Measurements from ENCODE around the gene IMMP2L.
"Not testable (repeated sequence)": the region's sequence is repeated elsewhere in the genome, so short reads cannot be mapped to it uniquely, and the experiment has no call there.

The IMMP2L gene

DNA sequence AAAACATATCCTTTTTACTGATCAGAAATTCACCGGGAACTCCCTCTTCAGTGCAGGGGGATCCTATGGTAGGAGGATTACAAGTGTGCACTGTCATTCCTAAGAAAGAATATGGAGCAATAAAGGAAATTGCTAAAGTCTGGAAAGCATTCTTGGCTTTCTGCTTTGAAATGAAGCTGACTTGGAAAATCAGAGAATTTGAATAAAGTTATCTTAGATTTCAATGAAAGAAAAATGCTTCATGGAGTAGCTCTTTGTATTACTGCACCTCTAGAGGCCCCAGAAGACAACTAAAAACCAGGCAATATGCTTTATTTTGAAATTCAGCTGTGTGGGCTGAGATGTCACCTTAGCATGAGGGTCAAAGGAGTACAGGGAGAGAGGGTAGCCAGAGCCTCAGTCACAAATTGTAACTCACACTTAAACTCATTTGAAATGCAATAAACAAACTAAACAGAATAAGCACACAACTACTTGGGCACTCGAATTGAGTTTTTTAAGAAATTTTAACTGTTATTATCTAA, 102.5 kb downstream of the IMMP2L start:
- DNase-seq (ENCODE audit: low spot score): no peak

DNA sequence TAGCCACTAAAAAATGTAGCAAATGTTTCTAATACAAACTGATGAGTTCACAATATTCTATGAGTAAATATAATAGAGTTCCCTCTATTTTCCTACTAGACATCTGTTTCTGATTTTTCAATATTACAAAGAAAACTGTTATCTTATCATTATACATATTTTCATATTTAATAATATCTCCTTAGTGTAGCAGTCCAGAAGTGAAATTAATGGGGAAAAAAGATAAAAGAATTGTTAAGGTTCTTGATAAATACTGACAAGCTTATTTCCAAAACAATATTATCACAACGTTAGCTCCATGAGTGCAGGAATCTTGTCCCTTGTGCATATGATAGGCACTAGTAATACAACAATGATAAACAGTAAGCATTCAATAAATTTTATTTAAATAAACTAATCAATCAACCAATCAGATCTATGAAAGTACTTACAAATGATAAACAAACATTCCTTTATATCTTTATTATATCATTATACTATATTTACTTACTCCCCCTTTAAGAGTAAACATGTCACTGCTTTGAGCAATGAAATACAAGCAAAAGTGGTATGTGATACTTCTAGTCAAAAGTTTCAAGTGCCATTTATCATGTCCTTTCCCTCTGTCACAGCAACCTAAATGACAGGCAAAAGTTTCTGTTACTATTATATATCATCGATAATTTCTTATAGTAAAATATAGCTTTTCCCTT, 103.1 kb downstream of the IMMP2L start:
- no peak for DNase-seq (ENCODE audit: low spot score)

DNA sequence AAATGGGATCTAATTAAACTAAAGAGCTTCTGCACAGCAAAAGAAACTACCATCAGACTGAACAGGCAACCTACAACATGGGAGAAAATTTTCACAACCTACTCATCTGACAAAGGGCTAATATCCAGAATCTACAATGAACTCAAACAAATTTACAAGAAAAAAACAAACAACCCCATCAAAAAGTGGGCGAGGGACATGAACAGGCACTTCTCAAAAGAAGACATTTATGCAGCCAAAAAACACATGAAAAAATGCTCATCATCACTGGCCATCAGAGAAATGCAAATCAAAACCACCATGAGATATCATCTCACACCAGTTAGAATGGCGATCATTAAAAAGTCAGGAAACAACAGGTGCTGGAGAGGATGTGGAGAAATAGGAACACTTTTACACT, 111.6 kb downstream of the IMMP2L start:
- DNase-seq (ENCODE audit: low spot score): not testable (repeated sequence)

DNA sequence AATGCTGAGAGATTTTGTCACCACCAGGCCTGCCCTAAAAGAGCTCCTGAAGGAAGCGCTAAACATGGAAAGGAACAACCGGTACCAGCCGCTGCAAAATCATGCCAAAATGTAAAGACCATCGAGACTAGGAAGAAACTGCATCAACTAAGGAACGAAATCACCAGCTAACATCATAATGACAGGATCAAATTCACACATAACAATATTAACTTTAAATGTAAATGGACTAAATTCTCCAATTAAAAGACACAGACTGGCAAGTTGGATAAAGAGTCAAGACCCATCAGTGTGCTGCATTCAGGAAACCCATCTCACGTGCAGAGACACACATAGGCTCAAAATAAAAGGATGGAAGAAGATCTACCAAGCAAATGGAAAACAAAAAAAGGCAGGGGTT, 114.8 kb downstream of the IMMP2L start:
- not testable (repeated sequence) for DNase-seq (ENCODE audit: low spot score)

DNA sequence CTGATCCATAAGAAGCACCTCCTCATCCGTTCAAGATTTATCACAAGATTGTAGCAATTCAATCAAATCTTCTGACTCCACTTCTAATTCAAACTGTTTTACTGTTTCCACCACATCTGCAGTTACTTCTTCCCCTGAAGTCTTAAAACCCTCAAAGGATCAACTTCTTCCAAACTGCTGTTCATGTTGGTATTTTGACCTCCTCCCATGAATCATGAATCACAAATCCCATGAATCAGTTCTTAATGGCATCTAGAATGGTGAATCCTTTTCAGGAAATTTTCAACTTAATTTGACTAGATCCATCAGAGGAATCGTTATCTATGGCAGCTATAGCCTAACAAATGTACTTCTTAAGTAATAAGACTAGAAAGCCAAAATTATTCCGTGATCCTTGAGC, 122.3 kb downstream of the IMMP2L start:
- DNase-seq (ENCODE audit: low spot score): no peak

DNA sequence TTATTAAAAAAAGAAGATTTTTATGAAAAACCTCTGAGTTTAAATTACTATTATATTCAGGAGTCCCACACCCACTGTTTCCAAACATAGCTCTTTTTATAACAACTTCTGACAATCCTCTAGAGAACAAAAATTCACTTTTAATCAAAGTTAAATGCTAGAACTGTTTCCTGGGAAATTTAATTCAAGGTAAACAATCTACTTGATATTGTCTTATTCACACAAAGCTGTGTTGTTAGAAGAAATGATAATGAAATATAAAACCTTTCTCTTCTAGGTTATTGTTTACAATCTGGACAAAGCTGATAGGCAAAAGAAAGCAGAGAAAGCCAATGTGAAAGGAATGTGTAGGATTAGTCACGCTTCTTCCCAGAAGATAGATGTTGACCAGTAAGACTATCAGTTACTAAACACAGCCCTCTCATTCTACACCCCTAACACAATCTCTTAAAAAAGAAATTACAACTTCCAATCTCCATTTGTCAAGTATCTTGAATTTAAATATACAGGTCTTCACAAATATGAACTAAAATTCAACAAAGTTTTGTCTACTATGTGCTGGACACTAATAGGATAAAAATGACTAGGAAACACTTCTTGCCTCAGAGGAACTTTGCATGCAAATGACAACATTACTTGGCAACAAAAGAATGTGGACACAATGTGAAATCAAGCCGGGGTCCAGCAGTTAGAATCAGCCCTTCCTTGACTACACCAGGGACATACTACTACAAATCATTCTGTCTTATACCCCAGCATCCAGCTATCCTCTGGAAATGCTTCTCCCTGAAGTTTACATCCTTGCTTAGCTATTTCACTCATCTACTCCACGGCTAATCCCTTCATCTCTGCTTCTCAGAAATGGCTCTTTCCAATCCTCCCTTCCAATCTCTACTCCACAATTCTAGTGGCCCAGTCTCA, 123.7 kb downstream of the IMMP2L start:
- DNase-seq (ENCODE audit: low spot score): no peak

DNA sequence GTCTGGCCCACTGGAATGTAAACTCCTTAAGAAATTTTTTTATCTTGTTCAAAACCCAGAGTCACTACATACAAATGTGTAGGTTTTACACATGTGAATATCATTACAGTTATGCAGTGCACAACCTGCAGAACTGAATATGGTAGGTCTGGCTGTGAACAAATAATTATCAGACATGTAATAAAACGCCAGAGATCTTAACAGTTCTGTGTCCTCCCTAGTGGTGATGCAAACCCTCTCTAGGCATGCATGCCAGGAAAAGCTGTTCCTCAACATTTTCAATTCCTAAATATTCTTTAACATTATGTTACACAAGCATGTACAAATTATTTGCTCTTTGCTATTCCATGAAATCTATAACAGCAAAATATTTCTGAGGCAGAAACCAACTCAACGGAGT, 124.6 kb downstream of the IMMP2L start:
- no peak for DNase-seq (ENCODE audit: low spot score)

DNA sequence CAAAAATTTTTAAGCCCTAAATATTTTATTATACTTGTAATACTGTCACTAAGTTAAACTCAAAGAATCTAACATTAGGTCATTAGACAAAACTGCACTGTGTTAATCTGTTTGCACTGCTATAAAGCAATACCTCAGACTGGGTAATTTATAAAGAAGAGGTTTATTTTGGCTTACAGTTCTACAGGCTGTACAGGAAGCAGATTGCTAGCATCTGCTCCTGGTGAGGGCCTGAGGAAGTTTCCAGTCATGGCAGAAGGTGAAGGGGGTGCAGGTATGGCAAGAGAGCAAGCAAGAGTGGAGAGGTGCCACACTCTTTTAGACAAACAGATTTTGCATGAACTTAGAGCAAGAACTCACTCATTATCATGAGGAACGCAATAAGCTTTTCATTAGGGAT, 125.7 kb downstream of the IMMP2L start:
- DNase-seq (ENCODE audit: low spot score): no peak

DNA sequence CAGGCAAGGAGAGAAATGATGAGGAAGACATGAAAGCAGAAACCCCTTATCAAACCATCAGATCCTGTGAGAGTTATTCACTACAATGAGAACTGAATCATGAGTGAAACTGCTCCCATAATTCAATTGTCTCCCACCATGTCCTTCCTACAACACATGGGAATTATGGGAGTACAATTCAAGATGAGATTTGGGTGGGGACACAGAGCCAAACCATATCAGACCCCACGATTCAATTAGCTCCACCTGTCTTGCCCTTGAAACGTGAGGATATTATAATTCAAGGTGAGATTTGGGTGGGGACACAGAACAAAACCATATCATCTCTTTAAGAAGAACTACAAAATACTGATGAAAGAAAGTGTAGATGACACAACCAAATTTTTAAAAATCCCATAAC, 128.9 kb downstream of the IMMP2L start:
- DNase-seq (ENCODE audit: low spot score): no peak

DNA sequence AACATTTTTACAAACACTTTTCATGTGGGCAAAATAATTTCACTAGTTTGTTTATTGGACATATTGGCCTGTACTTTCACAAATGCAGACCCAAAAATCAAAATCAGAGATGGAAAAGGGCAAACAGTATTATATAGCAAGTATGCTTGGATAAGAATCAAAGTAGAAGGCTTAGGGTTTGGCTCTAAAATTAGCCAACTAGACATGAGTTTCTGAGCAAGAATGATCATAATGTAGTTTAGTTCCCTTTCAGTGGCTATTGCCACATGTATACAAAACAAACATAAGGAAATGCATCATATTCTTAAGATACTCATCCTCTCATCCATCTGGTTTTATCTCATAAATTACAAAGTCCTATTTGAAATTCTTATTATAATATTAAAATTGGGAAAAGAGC, 132.5 kb downstream of the IMMP2L start:
- DNase-seq (ENCODE audit: low spot score): no peak

DNA sequence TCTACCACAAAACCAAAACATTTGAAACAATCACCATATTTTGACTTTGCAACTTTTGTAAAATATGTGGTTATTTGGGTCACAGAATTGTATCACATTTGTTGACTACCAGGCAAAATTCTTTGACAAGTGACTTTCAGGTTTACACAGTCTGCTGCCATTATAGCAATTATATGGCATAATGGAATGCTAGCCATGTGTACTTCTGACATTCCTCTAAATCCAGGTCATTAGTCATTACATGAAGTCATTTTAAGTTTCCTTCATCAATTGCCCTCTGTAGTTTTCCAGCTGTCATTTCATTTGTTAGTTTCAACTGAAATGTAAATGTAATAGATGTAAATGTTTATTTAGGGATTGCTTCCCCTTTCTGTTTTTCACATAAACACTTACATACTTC, 137.5 kb downstream of the IMMP2L start:
- DNase-seq (ENCODE audit: low spot score): peak; percentile 13

DNA sequence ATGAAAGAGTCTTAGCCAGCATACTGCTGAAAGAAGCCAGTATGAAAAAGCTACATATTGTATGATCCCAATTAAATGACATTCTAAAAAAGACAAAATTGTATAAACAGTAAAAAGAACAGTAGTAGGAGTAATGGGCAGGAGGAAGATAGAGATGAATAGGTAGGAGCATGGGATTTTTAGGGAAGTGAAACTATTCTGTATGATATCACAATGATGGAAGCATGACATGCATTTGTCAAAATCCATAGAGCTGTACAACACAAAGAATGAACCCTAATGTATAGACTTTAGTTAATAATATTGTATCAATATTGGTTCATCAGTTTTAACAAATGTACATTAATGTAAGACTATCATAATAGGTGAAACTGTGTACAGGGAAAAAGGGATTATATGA, 147.9 kb downstream of the IMMP2L start:
- no peak for DNase-seq (ENCODE audit: low spot score)

DNA sequence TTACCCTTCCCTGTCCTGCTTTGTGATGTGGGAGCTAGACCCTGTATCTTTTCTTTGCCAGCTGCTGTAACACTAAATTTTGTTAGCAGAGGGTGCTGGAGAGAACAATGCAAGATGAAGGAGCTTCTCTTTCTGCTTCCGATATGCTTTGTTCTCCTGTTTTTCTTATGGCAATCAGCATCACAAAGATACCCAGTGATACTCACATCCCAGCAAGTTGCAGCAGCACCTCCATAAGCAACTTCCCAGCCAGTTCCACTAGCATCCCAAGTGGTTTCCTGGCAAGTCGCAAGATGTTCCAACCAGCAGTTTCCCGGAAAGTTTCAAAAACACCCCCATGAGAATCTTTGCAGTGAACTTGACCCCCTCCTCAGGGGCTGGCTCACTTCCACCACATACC, 148.6 kb downstream of the IMMP2L start:
- no peak for DNase-seq (ENCODE audit: low spot score)

DNA sequence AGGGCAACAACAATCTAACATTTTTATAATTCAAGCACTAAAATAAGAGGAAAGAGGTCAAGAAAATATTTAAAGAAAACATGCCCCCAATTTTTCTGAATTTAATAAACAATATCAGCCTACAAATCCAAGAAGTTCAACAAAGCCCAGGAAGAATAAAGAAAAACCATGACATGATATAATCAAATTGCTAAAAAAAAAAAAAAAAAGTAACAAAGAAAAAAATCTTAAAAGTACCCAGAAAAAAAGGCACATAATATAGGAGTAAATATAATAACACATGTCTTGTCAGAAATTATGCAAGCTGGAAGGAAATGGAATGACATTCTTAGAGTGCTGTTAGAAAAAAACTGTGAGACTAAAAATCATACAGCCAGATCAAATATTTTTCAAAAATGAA, 151.4 kb downstream of the IMMP2L start:
- no peak for DNase-seq (ENCODE audit: low spot score)

DNA sequence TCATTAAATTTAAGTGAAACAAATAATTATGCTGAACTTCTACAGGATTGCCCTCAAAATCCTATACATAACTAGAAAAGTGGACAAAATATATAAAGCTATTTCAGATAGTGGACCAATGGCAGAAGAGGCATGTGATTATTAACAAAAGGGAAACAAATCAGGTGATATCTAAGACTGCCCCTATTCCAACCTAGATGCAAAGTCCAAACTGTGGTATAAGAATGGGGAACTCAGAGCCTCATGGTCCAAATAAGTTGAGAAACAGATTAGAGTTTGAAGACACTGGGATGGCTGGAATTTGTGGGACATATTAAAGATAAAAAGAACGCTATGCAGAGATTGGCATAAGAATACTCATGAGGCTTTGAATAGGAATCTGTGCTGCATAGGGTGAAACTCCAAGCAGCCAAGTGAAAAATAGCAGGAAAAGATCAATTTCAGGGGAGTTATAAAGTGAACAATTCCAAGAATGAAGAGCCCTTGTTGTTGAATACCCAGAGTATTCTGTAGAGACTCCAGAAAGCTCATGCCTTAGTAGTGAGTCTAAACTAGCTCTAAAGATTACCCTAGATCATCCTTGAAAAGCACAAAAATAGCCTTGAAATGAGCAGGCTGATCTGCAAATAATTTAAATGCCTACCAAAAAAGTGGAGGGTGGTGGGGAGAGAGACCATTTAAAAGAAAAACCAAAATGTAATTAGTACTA, 152.4 kb downstream of the IMMP2L start:
- no peak for DNase-seq (ENCODE audit: low spot score)

DNA sequence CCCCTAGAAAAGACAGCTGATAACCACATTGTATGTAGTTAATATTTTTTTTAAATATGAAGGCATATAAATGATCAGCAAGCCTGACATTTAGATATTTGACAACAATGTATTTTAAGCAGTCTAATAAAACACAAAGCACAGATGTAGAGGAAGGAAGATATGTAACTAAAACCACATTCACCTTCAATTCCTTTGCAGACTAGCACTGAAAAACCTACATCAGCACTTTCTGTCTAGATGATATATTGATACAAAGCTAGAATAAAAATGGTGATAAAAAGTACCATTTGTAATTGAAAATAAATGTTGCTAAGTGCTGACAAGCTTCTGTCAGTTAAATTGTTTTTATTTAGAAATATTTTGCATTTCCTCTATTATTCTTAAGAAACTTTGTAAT, 153.6 kb downstream of the IMMP2L start:
- DNase-seq (ENCODE audit: low spot score): no peak

DNA sequence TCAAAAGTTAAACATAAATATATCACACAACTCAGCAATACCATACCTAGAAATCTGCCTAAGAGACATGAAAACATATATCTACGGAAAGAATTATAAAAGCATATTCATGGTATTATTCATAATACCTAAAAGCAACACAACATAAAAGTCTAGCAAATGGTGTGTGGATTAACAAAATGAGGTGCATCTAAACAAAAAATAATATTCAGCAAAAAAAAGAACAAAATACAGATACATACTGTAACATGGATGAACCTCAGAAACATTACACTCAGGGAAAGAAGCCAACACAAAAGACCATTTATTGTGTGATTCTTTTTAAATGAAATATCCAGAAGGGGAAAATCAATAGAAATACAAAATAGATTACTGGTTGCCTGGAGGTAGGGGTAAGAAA, 155.0 kb downstream of the IMMP2L start:
- no peak for DNase-seq (ENCODE audit: low spot score)

DNA sequence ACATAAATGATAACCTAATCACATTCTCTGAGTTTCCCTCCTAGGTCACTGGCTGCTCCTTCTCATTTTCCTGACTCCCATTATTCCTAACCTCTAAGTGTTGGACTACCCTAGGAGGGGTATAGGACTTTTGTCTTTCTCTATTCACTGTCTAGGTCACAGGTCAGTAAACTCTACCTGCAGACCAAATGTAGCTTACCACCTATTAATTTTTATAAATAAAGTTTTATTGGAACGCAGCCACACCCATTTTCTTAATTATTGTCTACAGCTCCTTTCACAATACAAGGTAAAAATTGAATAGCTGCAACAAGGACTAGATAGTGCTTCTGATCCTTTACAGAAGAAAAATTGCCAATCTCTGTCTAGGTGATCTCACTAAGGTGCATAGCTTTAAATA, 156.7 kb downstream of the IMMP2L start:
- no peak for DNase-seq (ENCODE audit: low spot score)

DNA sequence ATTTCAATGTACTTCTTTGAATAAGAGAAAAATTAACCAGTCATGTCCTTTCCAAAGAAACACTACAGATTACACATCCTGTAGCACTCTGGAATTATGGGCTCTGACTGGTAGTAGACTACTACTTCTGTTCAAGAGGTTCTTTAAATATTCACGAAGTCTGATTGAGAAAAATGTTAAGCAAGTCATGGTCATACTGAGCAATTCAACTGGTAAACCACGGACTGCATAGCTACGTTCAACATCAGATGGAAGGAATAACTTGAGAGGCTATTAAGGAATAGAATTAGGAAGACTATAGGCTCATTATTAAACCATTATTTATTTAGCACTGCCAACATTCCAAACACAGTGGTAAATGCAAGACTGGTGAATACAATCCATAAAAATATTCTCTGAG, 160.8 kb downstream of the IMMP2L start:
- DNase-seq (ENCODE audit: low spot score): no peak

DNA sequence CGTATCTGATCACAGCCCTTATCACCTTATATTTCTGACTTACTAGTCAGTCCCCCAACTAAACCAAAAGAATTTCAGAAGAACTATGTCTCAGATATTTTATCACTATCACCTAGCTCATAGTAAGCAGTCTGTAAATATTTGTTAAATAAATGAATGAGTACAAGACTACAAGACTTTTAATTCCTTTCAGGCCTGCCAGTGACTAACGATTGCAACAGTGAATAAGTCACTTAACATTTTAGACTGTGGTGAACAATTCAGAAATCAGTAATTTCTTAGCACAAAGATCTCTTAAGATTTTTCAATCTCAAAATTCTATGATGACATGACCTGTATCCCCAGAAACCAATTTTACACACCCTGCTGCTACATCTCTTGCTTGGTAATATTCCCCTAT, 162.2 kb downstream of the IMMP2L start:
- DNase-seq (ENCODE audit: low spot score): no peak

DNA sequence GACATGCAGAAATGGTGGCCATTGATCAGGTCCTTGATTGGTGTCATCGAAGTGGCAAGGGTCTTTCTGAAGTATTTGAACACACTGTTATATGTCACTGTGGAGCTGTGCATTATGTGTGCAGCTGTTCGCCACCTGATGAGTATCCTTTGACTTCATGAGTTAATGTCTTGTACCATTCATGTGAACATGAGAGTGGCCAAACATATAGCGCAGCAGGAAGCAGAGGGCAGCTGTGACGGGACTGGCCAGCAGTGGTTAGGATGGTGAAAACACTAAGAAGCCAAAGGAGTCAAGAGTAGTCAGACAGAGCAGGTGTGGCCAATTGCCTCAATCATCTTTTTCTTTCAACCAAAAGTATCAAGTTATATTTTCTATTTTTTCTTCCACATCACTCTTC, 167.4 kb downstream of the IMMP2L start:
- DNase-seq (ENCODE audit: low spot score): no peak

DNA sequence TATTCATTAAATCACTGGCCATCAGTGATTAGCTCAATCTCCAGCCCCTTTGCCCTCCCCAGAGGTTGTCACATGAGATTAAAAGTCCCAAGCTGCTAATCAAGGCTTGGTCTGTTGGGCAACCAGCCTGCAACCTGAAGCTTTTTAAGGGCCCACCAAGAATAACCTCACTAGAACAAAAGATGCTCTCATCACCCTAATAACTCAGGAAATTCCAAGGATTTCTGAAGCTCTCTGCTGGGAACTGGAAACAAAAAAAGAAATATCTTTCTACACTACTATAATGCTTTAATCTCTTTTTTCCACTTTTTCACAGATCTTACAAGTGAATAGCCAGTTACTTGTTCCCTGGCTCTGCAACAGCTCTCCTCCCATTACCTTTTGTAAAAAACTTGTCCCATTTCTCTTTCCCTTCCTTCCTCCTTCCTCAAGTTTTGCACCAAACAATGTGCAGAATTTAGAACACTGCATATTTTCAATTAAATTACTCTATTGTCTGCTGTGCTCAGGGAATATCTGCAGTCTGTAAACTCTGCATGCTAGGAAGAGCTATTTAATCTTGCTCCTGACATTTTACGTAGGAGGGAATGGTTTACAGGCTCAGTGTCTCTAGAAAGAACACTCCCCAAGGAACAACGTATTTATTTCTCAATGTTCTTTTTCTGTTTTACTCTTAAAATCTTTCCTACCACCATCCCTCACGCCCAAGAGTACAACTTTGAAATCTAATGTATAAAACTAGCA, 169.1 kb downstream of the IMMP2L start:
- DNase-seq (ENCODE audit: low spot score): no peak
